Aorta (tissue), 5 donors: ENCODE data around the gene RXFP4. TPM values are rescaled to one million over a fixed set of nuclear protein-coding genes. Genes with fewer than 3 reads are reported as not detected.

Experiments used
- ATAC-seq: fragments of 200-7000 bp; cut with Tn5 transposase; one replicate; pipeline ENCODE4 v1.9.1; 2022; ENCODE audit warnings: moderate library complexity; ENCODE audit not compliant: low FRiP score
- DNase-seq, 2 donors: peaks; one replicate each; pipeline ENCODE4 v3.0.0-alpha.2; 2020
- H3K27ac ChIP-seq, 2 donors: one replicate each; pipeline ENCODE4 v1.5.1; 2013; ENCODE audit warnings: low read length in 2 of 2, mild to moderate bottlenecking in 2 of 2, moderate library complexity in 2 of 2, control low read depth in 1 of 2, inconsistent platforms in 1 of 2, low read depth in 1 of 2
- H3K27me3 ChIP-seq, 2 donors: one replicate each; pipeline ENCODE4 v1.6.1; 2013; ENCODE audit warnings: control low read depth in 1 of 2, low read length in 1 of 2, mild to moderate bottlenecking in 1 of 2, moderate library complexity in 1 of 2; ENCODE audit not compliant: insufficient read depth in 2 of 2, control insufficient read depth in 1 of 2
- H3K36me3 ChIP-seq, 2 donors: one replicate each; pipeline ENCODE4 v1.6.1; 2013; ENCODE audit warnings: control low read depth in 1 of 2, low read length in 1 of 2, mild to moderate bottlenecking in 1 of 2; ENCODE audit not compliant: insufficient read depth in 2 of 2, control insufficient read depth in 1 of 2
- H3K4me1 ChIP-seq, 2 donors: one replicate each; pipeline ENCODE4 v1.6.1; 2013; ENCODE audit warnings: low read length in 2 of 2, control low read depth in 1 of 2, mild to moderate bottlenecking in 1 of 2, moderate library complexity in 1 of 2; ENCODE audit not compliant: insufficient read depth in 2 of 2, control insufficient read depth in 1 of 2
- H3K4me3 ChIP-seq, 2 donors: one replicate each; pipeline ENCODE4 v1.5.1; 2013; ENCODE audit warnings: low read length in 2 of 2, control low read depth in 1 of 2, mild to moderate bottlenecking in 1 of 2
- H3K9me3 ChIP-seq: one replicate; pipeline ENCODE4 v1.6.1; 2013; ENCODE audit warnings: mild to moderate bottlenecking, low read length; ENCODE audit not compliant: control insufficient read depth
- WGBS, 2 donors: extraction: QIAGEN DNeasy Blood & Tissue Kit; methylation state at CpG; one replicate each; pipeline ENCODE4 v1.1.7; 2013; 5-methylcytosine and 5-hydroxymethylcytosine counted together
- intact Hi-C, 2 donors: fragments of 100-400 bp; cut with DNase I; formaldehyde crosslinking; loops; one replicate each; pipeline versions ENCODE4 v1.14.2 to v1.15.0; 2022
- polyA plus RNA-seq, 2 donors: library from polyadenylated mRNA; stranded (reverse); fragments of 200-250 nt; gene quantifications; one replicate each; pipeline ENCODE4 v1.2.3, GENCODE V29; 2013
- total RNA-seq, 2 donors: library from RNA; stranded (reverse); fragmentation: NEBNext Ultra II Directional; extraction: Animal tissue kit (Norgen Biotek cat#: 25700); gene quantifications; one replicate each; pipeline ENCODE4 v1.2.1, GENCODE V29; 2021
- donor health status: healthy with polysubstance abuse.
- donor health status: Bipolar disorder and iron deficiency.
- donor health status: DM: no; HTN: no; CAD: no.
- donor health status: DM: no; HTN: no; CAD: no.
- donor health status: DM: yes; HTN: yes; CAD: no.

RXFP4 gene
- total and polyA plus RNA-seq, 4 donors = not detected

DNA sequence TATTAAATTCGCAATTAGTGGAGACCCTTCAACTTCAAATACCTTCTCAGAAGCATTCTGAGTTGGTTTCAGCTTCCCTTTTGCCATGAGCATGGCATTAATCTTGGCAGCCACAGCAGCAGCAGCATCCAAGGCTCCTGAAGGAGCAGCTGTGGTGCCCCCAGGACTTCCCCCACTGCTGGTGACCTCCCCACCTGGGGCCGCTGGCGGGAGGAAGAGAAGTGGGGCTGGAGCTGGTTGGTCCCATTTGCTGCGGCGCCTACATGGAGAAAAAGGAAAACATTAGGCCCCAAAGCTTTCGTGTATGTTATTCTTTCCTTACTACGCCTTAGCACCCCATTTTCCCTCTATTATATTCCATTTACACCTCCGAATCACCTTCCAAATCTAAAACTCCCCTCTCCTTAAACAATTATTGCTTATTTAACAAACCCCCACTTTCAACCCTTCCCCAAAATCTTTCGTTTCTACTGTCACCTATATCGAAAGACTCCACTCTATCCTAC is 7.8 kb upstream of the RXFP4 start:
- peaks cover 0 to 2% of the 10 kb centered on the region in 2 donors for H3K4me1 ChIP-seq
- peak overlapping the region; percentile 64 for H3K27ac ChIP-seq
- no peak for ATAC-seq
- H3K36me3 ChIP-seq = no peaks in the 10 kb centered on the region
- no peaks in the 10 kb centered on the region for H3K9me3 ChIP-seq
- no peak for DNase-seq
- 4 to 8% methylated on average over 9 to 10 of the region's 10 CpGs for WGBS, 2 donors
- intact Hi-C loops = loop anchor here in 1 of 2 donors (5.0 kb wide), 1 partner anchor 76 kb away; the partner anchor contains the start of genes GON4L and SYT11
- peak overlapping the region; percentile 67 to 90 for H3K4me3 ChIP-seq
- no peaks in the 10 kb centered on the region for H3K27me3 ChIP-seq

DNA sequence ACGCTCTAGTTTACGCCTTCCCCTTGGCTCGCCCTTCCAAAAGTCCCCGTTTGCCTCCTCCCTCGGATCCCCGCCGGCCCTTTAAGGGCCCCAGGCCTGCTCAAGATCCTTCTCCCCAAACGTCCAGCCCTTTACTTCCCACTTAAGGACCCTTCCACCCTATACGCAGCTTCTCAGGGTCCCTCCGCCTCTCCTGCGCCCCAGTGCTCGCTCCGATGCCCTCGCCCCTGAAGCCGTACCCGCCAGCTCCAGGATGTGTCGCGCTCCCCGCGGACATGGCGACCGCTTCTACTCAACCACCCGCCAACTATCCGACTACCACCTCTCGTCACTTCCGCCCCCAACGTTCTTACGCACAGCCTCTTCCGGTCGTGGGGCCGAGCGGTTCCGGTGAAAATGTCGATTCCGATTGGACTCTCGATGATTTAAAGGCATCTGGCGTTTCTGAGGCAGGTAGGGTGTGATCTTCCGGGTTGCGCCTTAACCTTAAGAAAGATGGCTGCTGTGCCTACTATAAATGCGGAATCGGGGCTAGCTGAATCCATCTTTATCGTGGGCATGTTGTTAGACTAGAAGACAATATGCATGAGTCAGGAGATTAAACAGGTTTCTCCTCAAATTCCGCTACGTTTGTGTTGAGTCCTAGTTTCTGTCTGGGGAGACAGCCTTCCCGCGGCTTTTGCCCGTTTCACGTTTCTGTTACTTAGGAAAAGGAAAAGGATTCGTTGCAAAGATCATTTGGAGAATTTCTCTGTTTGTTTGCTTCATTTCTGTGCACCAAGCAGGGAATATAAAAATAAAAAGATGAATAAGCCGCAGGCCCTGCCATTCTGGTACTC is 7.1 kb upstream of the RXFP4 start, which contains the start of gene KHDC4:
Gene KHDC4 (minus strand): TSS at position 317 of the 839 bp plus-strand sequence. CDS start 40 bp downstream, at position 277.
- Histone ChIP-seq H3K27me3 (no peaks in the 10 kb centered on the region), H3K27ac (peak within 1 kb of the TSS; percentile 64 to 73), H3K36me3 (no peaks in the 10 kb centered on the region), H3K4me1 (peaks cover 0 to 2% of the 10 kb centered on the region in 2 donors), H3K4me3 (peak within 1 kb of the TSS; percentile 68 to 90), H3K9me3 (no peaks in the 10 kb centered on the region)
- 0% methylated on average over 50 of the region's 50 CpGs for WGBS, 2 donors
- intact Hi-C loops = loop anchor here in 1 of 2 donors (5.0 kb wide), 1 partner anchor 77 kb away; the partner anchor contains the start of genes GON4L and SYT11
- ATAC-seq (peak; percentile 95), DNase-seq (peak; percentile 97)

DNA sequence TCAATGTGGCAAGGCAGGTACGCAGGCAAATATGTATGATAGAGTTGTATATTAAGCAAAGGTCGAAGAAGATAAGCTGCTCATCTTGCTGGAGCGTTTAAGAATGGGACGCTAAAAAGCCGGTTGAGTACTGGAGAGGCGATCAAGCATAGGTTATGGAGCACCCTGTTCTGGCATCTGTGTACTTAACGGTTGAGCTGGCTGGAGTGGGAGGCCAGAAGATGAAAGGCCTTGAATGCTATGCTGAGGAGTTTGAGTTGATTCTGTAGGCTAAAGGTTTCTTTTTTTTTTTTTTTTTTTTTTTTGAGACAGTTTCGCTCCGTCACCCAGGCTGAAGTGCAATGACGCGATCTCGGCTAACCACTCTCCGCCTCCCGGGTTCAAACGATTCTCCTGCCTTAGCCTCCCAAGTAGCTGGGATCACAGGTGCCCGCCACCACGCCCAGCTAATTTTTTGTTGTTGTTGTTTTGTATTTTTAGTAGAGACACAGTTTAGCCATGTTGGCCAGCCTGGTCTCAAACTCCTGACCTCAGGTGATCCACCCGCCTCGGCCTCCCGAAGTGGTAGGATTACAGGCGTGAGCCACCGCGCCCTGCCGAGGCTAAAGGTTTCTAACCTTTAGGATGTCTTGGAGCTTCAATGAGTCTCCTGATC is 6.4 kb upstream of the RXFP4 start:
- Histone ChIP-seq H3K36me3 (no peaks in the 10 kb centered on the region), H3K4me3 (peak overlapping the region; percentile 32 to 68), H3K4me1 (peaks cover 0 to 2% of the 10 kb centered on the region in 2 donors), H3K27me3 (no peaks in the 10 kb centered on the region), H3K9me3 (no peaks in the 10 kb centered on the region), H3K27ac (peak overlapping the region; percentile 30 to 73)
- ATAC-seq (no peak), DNase-seq (no peak)
- WGBS, 2 donors = 83 to 85% methylated on average over 24 of the region's 24 CpGs
- intact Hi-C loops = loop anchor here in 1 of 2 donors (5.0 kb wide), 2 partner anchors 78 to 132 kb away; partner anchors contain the start of genes GON4L and SYT11

DNA sequence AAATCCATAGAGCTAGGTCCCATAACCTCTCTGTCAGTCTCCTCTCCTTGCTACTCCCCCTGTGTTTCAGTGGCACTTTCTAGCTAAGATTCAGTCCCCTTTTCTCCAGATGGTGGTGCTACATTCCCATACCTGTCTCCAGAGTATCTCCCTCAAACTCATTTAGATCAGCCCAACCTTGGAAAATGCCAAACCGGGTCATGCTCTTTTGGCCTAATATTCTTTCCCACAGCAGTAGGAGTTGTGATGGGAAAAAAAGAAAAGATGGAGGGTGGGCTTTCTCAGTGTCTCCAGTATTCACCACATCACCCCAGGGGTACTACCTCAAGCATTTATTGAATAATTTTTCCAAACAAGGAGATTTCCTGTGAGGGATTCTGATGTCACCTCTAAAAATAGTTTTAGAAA is 3.2 kb upstream of the RXFP4 start:
- H3K4me1 ChIP-seq = peaks cover 0 to 2% of the 10 kb centered on the region in 2 donors
- H3K9me3 ChIP-seq = no peaks in the 10 kb centered on the region
- DNase-seq (no peak), ATAC-seq (peak; percentile 57)
- H3K27me3 ChIP-seq = no peaks in the 10 kb centered on the region
- intact Hi-C loops = loop anchor here (1.0 to 5.0 kb wide), 3 partner anchors 51 to 129 kb away; no protein-coding TSS in a partner anchor
- H3K36me3 ChIP-seq = no peaks in the 10 kb centered on the region
- H3K4me3 ChIP-seq = no peak overlapping the region
- WGBS, 2 donors = 0% methylated on average over 1 of the region's 1 CpG
- H3K27ac ChIP-seq = peak overlapping the region in 1 of 2 donors; percentile 50

DNA sequence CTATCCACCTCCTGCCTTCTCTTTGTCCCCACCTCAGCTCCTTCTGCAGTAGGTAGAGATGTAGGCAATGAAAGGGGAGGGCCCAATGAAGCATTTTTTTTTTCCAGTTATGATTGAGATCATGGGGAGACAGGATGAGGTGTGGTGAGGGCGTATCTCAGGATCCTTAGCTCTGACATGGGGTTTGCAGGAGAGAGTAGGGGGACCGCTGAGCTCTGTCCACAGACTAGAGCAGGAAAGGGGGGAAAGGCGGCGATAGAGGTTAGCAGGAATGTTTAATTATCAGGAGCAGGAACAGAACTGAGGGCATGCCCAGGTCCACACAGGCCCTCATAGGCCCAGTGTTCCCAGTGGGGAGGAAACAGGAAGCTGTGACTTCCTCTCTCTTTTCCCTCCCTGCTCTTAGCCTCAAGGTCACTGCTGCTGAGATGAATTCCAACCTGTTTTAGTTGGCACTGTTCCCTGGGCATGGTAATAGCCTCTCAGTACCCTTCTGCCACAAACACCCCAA is 901 bp upstream of the RXFP4 start:
- peak overlapping the region; percentile 61 to 82 for H3K27ac ChIP-seq
- intact Hi-C loops = loop anchor here in 1 of 2 donors (5.0 kb wide), 1 partner anchor 37 kb away; the partner anchor contains the start of gene ARHGEF2
- no peaks in the 10 kb centered on the region for H3K27me3 ChIP-seq
- DNase-seq (no peak), ATAC-seq (peak; percentile 68)
- 20 to 35% methylated on average over 4 of the region's 4 CpGs for WGBS, 2 donors
- H3K9me3 ChIP-seq = no peaks in the 10 kb centered on the region
- no peak overlapping the region for H3K4me3 ChIP-seq
- H3K4me1 ChIP-seq = peaks cover 0 to 2% of the 10 kb centered on the region in 2 donors
- no peaks in the 10 kb centered on the region for H3K36me3 ChIP-seq

DNA sequence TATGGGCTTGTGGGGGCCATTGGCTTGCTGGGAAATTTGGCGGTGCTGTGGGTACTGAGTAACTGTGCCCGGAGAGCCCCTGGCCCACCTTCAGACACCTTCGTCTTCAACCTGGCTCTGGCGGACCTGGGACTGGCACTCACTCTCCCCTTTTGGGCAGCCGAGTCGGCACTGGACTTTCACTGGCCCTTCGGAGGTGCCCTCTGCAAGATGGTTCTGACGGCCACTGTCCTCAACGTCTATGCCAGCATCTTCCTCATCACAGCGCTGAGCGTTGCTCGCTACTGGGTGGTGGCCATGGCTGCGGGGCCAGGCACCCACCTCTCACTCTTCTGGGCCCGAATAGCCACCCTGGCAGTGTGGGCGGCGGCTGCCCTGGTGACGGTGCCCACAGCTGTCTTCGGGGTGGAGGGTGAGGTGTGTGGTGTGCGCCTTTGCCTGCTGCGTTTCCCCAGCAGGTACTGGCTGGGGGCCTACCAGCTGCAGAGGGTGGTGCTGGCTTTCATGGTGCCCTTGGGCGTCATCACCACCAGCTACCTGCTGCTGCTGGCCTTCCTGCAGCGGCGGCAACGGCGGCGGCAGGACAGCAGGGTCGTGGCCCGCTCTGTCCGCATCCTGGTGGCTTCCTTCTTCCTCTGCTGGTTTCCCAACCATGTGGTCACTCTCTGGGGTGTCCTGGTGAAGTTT is 550 bp downstream of the RXFP4 start:
- no peak for DNase-seq
- Histone ChIP-seq H3K9me3 (no peaks in the 10 kb centered on the region), H3K27me3 (no peaks in the 10 kb centered on the region), H3K36me3 (no peaks in the 10 kb centered on the region), H3K27ac (peak overlapping the region in 1 of 2 donors; percentile 11), H3K4me1 (peaks cover 0 to 2% of the 10 kb centered on the region in 2 donors), H3K4me3 (no peak overlapping the region)
- 83% methylated on average over 29 of the region's 29 CpGs for WGBS, 2 donors
- ATAC-seq = no peak
- intact Hi-C loops = loop anchor here in 1 of 2 donors (5.0 kb wide), 1 partner anchor 35 kb away; the partner anchor contains the start of gene ARHGEF2

DNA sequence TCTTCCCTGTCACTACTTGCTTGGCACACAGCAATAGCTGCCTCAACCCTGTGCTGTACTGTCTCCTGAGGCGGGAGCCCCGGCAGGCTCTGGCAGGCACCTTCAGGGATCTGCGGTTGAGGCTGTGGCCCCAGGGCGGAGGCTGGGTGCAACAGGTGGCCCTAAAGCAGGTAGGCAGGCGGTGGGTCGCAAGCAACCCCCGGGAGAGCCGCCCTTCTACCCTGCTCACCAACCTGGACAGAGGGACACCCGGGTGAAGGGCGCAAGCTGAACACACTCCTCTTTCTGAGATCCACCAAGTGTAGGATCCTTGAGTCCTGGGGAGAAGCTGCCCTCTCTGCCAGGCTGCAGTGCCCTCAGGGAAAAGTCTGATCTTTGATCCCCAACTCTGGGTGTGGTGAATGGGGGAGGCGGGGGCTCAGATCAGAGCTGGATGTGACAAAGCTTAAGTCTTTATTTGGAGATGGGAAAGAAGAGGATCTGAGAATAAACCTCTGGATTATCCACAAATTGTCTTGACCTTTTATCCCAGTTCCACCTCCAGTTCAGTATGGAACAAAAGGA is 1.2 kb downstream of the RXFP4 start:
- H3K27ac ChIP-seq = no peak overlapping the region
- 79 to 80% methylated on average over 11 of the region's 11 CpGs for WGBS, 2 donors
- H3K27me3 ChIP-seq = no peaks in the 10 kb centered on the region
- ATAC-seq = no peak
- H3K4me1 ChIP-seq = peaks cover 0 to 2% of the 10 kb centered on the region in 2 donors
- intact Hi-C loops = loop anchor here in 1 of 2 donors (5.0 kb wide), 1 partner anchor 35 kb away; the partner anchor contains the start of gene ARHGEF2
- peaks cover 0 to 2% of the 10 kb centered on the region in 2 donors for H3K36me3 ChIP-seq
- no peak overlapping the region for H3K4me3 ChIP-seq
- peak in 1 of 2 donors; percentile 70 for DNase-seq
- H3K9me3 ChIP-seq = no peaks in the 10 kb centered on the region
